ENCODE results near the gene TMPRSS5. TPM values are rescaled to one million over a fixed set of nuclear protein-coding genes. Genes with fewer than 3 reads are reported as not detected.

TMPRSS5 gene
- total and polyA plus RNA-seq, 2 experiments from 2014 or later = 0.74 TPM; not detected in 1

DNA sequence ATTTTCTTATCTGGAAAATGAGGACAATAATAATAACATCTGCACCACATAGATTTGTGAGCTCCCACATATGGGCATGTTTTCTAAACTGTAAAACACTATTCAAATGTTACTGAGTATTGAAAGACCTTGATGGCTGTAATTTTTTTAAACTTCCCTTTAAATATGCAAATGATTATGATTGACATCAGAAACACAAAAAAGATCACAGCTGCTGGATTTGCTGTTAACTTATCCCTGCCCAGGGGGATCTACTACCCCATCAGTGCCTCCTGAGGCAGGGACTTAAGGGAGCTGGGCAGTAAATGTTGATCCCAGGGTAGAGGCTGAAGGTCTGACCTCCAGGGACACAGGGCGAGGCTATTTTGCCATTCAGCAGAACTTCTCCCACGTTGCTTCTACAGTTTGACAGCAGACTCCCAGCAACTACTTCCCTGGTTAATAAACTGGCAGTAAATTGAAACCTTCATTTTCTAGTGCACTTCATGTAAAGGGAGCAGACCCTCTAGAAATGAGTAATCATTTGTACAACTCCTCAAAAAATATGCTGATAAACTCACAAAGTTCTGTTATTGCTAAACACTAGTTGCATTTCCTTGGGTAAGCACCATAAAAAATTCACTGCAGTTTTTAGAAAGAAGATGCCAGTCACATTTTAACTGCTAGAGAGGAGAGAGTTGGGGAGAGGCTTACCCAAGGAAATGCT lies 20.3 kb downstream of the TMPRSS5 start:
- H3K36me3 ChIP-seq = no peaks in the 10 kb centered on the region
- no peak overlapping the region for H3K27ac ChIP-seq
- DNase-seq (ENCODE audit: low read depth in 1 of 2, low spot score in 1 of 2) = no peak
- H3K27me3 ChIP-seq = no peaks in the 10 kb centered on the region
- no peak overlapping the region for H3K4me3 ChIP-seq
- no peaks in the 10 kb centered on the region for H3K9me3 ChIP-seq (ENCODE audit: low read depth)
- TF ChIP-seq, protein P1, sequence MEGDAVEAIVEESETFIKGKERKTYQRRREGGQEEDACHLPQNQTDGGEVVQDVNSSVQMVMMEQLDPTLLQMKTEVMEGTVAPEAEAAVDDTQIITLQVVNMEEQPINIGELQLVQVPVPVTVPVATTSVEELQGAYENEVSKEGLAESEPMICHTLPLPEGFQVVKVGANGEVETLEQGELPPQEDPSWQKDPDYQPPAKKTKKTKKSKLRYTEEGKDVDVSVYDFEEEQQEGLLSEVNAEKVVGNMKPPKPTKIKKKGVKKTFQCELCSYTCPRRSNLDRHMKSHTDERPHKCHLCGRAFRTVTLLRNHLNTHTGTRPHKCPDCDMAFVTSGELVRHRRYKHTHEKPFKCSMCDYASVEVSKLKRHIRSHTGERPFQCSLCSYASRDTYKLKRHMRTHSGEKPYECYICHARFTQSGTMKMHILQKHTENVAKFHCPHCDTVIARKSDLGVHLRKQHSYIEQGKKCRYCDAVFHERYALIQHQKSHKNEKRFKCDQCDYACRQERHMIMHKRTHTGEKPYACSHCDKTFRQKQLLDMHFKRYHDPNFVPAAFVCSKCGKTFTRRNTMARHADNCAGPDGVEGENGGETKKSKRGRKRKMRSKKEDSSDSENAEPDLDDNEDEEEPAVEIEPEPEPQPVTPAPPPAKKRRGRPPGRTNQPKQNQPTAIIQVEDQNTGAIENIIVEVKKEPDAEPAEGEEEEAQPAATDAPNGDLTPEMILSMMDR (IDR thresholded peaks at IDR 0.05; ENCODE audit: low read depth, low read length) = no peak
- peaks cover 4% of the 10 kb centered on the region for H3K4me1 ChIP-seq (ENCODE audit: low read depth)

DNA sequence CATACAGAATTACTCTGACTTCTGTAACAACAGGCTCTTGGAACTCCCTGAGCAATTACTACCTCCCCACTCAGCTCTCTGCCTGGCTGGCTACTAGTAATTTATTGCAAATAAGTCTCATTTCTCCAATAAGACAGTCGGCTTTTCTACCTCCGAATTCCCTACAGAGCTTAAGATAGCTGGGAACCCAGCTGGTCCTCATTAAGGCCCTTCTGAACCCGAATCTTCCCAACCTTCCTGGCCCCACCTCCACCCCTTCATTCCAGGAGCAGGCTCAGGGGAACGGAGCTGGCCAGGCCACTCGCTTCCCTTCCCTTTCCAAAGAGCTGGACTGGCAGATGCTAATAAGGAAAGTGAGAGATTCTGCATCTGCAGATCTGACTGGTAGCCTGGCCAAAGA lies 21.6 kb downstream of the TMPRSS5 start:
- Histone ChIP-seq H3K9me3 (ENCODE audit: low read depth) (no peaks in the 10 kb centered on the region), H3K27me3 (no peaks in the 10 kb centered on the region), H3K4me3 (no peak overlapping the region), H3K36me3 (no peaks in the 10 kb centered on the region), H3K4me1 (ENCODE audit: low read depth) (peaks cover 4% of the 10 kb centered on the region), H3K27ac (no peak overlapping the region)
- TF ChIP-seq, protein P1 (IDR thresholded peaks at IDR 0.05; ENCODE audit: low read depth, low read length) = no peak
- no peak for DNase-seq (ENCODE audit: low read depth in 1 of 2, low spot score in 1 of 2)

DNA sequence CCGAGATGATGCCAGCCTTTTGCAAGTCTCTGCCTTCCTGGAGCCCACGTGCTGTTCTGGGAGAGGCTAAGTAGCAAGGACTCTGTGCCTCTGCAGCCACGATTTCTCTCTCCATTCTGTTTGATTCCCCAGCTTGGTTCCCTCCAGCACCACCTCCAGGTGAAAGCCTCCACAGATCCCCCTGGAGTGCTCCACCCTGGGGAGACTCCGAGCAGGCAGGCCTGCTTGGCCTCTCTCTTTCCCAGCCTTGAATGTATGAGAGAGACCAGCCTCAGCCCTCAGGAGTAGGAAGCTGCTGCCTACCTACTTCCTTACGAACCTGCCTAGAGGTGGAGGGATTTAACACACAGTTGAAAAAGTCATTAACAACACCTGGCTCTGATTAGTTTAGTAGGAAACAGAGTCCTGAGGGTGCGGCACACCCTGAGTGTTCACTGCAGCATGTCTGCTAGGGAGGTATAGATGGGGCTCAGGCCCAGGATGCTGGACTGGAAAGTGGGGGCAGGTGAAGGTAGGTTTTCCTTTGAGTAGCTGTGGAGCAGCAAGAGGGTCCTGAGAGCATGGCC lies 22.5 kb downstream of the TMPRSS5 start:
- H3K27me3 ChIP-seq = no peaks in the 10 kb centered on the region
- no peaks in the 10 kb centered on the region for H3K9me3 ChIP-seq (ENCODE audit: low read depth)
- peaks cover 4% of the 10 kb centered on the region for H3K4me1 ChIP-seq (ENCODE audit: low read depth)
- H3K27ac ChIP-seq = no peak overlapping the region
- no peak for DNase-seq (ENCODE audit: low read depth in 1 of 2, low spot score in 1 of 2)
- H3K36me3 ChIP-seq = no peaks in the 10 kb centered on the region
- no peak overlapping the region for H3K4me3 ChIP-seq
- TF ChIP-seq, protein P1 (IDR thresholded peaks at IDR 0.05; ENCODE audit: low read depth, low read length) = no peak

DNA sequence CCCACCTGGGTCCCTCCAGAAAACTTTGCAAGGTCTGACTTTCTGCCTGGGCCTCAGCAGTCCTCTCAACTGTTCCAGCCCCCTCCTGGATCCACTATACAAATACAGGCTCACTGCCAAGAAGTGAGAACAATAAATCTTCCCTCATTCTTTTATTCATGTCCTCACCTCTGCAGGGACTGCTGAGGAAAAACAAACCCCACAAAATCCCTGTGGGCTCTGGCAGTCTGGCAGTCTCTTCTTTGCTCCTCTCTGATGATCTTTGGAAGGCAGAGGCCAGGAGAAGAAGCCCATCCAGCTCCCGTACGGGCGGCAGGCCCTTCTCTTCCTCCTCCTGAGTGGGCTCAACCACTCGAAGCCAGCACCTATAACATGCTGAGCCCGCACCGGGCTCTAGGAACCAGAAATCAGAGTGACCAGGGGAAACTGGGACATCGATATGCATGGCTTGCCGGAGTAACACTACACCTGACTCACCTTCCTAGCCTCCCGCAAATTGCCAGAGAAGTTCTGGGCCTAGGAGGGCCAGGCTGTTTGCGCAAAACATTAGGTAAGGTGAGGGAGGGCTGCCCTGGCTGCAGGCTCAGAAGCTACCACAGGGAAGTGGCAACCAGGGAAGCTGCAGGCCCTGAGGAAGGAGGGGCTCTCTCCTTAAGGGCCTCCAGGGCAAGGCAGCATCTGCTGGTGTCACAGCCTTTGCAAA lies 24.2 kb downstream of the TMPRSS5 start:
- Histone ChIP-seq H3K36me3 (no peaks in the 10 kb centered on the region), H3K4me1 (ENCODE audit: low read depth) (peaks cover 4% of the 10 kb centered on the region), H3K4me3 (no peak overlapping the region), H3K9me3 (ENCODE audit: low read depth) (no peaks in the 10 kb centered on the region), H3K27me3 (no peaks in the 10 kb centered on the region), H3K27ac (no peak overlapping the region)
- TF ChIP-seq, protein P1 (IDR thresholded peaks at IDR 0.05; ENCODE audit: low read depth, low read length) = no peak
- DNase-seq (ENCODE audit: low read depth in 1 of 2, low spot score in 1 of 2) = no peak

DNA sequence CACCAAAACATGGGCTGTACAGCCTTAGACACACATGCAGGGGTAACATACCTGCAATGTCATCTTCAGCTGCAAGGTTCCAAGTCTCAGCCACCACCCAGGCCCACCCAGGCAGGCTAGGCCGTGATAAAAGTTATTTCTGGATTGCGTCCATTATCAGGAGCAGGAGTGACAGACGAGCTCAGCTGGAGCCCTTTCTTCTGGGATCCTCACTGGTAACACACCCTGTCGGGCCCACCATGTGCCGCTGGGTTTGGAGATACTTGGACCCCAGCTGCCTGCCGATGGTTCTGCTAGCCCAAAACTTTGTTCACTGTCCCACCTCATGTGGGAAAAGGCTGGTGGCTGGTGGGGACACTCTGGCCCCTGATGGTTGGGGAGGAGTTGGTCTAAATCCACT lies 24.8 kb downstream of the TMPRSS5 start:
- DNase-seq (ENCODE audit: low read depth in 1 of 2, low spot score in 1 of 2) = no peak
- H3K27me3 ChIP-seq = no peaks in the 10 kb centered on the region

More for the DNA sequence above, 24.8 kb downstream of the TMPRSS5 start:
- Histone ChIP-seq H3K4me1 (ENCODE audit: low read depth) (peaks cover 4% of the 10 kb centered on the region), H3K4me3 (no peak overlapping the region), H3K9me3 (ENCODE audit: low read depth) (no peaks in the 10 kb centered on the region), H3K27ac (no peak overlapping the region), H3K36me3 (no peaks in the 10 kb centered on the region)
- TF ChIP-seq, protein P1 (IDR thresholded peaks at IDR 0.05; ENCODE audit: low read depth, low read length) = no peak

Measured in cardiac muscle cell (in vitro differentiated cells and primary cell).